Dermis blood vessel endothelial cell (primary cell): ENCODE results near the gene DDIT4L. TPM values are rescaled to one million over a fixed set of nuclear protein-coding genes. Genes with fewer than 3 reads are reported as not detected.
"Not testable (repeated sequence)": the region's sequence is repeated elsewhere in the genome, so short reads cannot be mapped to it uniquely, and the experiment has no call there.

Experiments used
- DNase-seq: peaks from one replicate; pipeline ENCODE4 v3.0.0; 2010
- total RNA-seq: library from RNA; depleted of rRNA; stranded (reverse); fragments of >200 nt; gene quantifications from 2 replicates; pipeline ENCODE4 v1.2.3, GENCODE V29; 2014

DDIT4L gene
- total RNA-seq: 1.7 and 2.2 TPM in 2 replicates

- DNase-seq: peak; percentile 41
Observed at GRCh38 chr4:100189820-100190642, at the start of gene DDIT4L. DDIT4L (minus strand) TSS chr4:100190468; CDS start chr4:100189983, 485 bp downstream.

GRCh38 chr4:100240008-100240407, 49.7 kb upstream of the DDIT4L start:
- no peak for DNase-seq

GRCh38 chr4:100224721-100225120, 34.5 kb upstream of the DDIT4L start:
- DNase-seq: no peak

GRCh38 chr4:100224160-100224559, 33.9 kb upstream of the DDIT4L start:
- no peak for DNase-seq

- DNase-seq: no peak
Observed at GRCh38 chr4:100208964-100209363, 18.7 kb upstream of the DDIT4L start.

- no peak for DNase-seq
Observed at GRCh38 chr4:100208459-100208858, 18.2 kb upstream of the DDIT4L start.

- DNase-seq: no peak
Observed at GRCh38 chr4:100206850-100207249, 16.6 kb upstream of the DDIT4L start.

GRCh38 chr4:100198061-100198460, 7.8 kb upstream of the DDIT4L start:
- no peak for DNase-seq

- not testable (repeated sequence) for DNase-seq
Observed at GRCh38 chr4:100196388-100197071, 6.3 kb upstream of the DDIT4L start.

GRCh38 chr4:100190643-100191600, 654 bp upstream of the DDIT4L start:
- peak; percentile 21 for DNase-seq

GRCh38 chr4:100188829-100189228, 1.4 kb downstream of the DDIT4L start:
- no peak for DNase-seq

GRCh38 chr4:100187781-100188180, 2.5 kb downstream of the DDIT4L start:
- no peak for DNase-seq

GRCh38 chr4:100184787-100185186, 5.5 kb downstream of the DDIT4L start:
- DNase-seq: no peak

- DNase-seq: no peak
Observed at GRCh38 chr4:100177855-100178254, 12.4 kb downstream of the DDIT4L start.

GRCh38 chr4:100177126-100177525, 13.1 kb downstream of the DDIT4L start:
- no peak for DNase-seq

GRCh38 chr4:100175858-100176257, 14.4 kb downstream of the DDIT4L start:
- no peak for DNase-seq

- DNase-seq: no peak
Observed at GRCh38 chr4:100174985-100175383, 15.3 kb downstream of the DDIT4L start.

- DNase-seq: peak; percentile 52
Observed at GRCh38 chr4:100170986-100171385, 19.3 kb downstream of the DDIT4L start.

GRCh38 chr4:100169491-100170485, 20.5 kb downstream of the DDIT4L start:
- DNase-seq: peak; percentile 11

GRCh38 chr4:100168521-100168920, 21.7 kb downstream of the DDIT4L start:
- DNase-seq: no peak

- DNase-seq: no peak
Observed at GRCh38 chr4:100166297-100167039, 23.8 kb downstream of the DDIT4L start.
